GM18511 (cell line): ENCODE results near the gene TTC38.
"Not testable (repeated sequence)": the region's sequence is repeated elsewhere in the genome, so short reads cannot be mapped to it uniquely, and the experiment has no call there.

Experiments used
- ATAC-seq: cut with Tn5 transposase; IDR thresholded peaks from one replicate; pipeline ENCODE4 v1.9.1; 2021; ENCODE audit warnings: mild to moderate bottlenecking, moderate library complexity; ENCODE audit not compliant: unreplicated experiment

Gene TTC38

DNA sequence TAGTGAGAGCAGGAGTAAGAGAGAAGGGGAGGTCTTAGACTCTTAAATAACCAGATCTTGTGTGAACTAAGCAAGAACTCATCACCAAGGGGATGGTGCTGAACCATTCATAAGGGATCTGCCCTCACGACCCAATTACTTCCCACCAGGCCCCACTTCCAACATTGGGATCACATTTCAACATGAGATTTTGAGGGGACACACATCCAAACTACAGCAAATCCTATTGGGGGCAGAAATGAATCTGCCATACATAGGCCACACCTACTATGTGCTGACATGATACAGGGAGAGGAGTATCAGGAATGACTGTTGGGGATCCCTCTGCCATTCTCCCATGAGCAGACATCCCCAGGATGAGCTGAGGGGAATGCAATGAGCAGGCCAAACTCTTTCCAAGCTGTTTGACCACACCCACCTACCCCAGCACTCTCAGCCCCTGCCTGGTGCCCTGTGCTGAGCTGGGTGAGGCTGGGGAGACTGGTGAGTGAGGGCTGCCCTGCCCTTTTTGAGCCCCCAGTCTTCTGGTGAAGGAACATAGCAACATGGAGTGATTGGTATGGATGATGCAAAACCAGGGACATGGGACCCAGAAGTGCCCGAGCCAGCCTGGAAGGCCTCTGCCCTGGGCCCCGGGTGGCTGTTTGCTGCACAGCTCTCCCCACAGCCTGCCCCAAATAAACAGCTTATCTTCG lies 27.6 kb downstream of the TTC38 start:
- no peak for ATAC-seq

DNA sequence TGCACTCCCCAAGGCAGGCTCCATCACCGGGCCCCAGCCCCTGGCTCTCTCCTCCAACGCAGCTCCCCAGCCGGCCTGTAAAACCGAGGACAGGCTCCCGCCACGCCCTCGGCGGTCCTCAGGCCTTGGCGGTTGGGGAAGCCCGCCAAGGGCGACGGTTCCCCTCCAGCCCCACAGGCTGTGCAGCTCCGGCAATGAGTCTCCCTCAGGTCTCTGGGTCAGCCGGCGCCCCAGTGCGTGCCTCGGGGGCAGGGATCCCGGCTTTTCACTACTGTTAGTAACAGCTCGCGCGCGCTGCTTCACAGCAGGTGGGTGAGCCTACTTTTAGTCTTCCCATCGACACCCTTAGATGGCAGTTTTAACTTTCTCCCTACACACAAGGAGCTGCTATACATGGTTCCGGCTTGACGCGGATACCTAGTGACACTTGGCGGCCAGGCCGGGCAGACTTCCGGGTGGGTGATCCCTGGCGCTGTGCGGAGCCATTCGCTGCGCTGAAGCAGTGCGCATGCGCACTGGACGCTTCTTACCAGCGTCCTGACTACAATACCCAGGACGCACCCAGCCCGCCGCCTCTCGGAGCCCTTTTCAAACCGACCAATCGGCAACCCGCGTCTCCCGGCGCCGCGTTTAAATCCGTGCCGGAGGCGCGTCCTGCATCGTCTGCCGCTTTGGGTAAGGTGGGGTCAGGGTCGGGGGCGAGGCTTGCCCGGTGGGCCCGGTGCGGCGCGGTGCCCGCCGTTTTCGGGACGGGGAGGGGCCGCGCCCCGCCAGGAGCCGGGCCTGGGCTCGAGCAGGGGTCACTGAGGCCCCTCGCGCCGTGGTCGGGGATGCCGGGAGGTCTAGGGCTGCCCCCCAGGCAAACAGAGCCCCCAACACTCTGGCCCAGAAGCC lies 28.7 kb downstream of the TTC38 start, which contains the start of gene GTSE1:
Gene GTSE1, plus strand, starts transcription at position 614 of the 894 bp plus-strand sequence. CDS start 531 bp downstream, outside the sequence.
- peak; percentile 97 for ATAC-seq

- peak; percentile 11 for ATAC-seq
Measured at GRCh38 chr22:46297151-46297812, 29.5 kb downstream of the TTC38 start.

GRCh38 chr22:46299101-46299500 lies 31.3 kb downstream of the TTC38 start:
- ATAC-seq, result no peak

DNA sequence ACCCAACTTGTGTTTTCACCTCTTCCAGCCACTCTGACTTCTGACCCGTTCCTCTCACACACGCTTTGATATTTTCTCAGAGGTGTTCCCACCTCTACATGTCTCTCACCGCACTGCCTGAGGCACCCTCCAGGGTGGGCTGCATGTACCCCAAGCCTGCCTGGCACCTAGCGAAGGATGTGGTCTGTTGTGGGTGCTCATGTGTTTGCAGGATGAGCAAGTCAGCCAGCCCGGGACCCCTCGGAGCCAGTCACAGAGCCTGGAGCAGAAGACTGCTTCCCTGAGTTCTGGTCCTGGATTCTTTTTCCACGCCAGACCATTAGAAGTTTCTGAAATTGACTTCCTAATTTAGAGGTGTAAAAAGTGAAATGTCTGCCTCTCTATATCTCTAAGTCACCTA lies 32.7 kb downstream of the TTC38 start:
- no peak for ATAC-seq

DNA sequence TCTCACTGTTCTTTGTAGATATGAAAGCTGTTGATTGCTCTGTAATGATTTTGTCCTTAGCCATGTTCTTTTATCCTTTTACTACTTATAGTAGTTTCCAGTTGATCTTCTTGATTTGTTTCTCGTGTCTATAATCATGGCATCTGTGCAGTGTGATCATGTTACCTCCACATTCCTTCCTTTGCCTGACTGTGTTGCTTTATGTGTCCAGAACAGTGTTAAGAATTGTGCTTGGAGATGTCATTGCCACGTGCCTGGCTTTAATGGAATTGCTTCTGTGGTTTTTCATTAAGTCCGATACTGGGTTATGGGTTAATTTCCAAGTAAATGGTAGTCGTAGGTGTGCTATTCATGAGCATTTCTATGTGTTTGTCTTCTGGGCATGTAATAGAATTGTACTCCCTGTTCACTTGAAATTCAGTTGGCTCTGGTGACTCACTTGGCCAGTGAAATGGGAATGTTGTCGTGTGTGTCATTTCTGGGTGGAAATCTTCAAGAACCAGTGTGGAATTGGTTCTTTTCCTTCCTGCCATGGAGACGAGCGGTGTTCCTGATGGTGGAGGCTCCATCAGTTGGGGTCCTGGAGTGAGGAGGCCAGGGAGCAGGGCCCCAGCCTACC lies 35.6 kb downstream of the TTC38 start:
- no peak for ATAC-seq

DNA sequence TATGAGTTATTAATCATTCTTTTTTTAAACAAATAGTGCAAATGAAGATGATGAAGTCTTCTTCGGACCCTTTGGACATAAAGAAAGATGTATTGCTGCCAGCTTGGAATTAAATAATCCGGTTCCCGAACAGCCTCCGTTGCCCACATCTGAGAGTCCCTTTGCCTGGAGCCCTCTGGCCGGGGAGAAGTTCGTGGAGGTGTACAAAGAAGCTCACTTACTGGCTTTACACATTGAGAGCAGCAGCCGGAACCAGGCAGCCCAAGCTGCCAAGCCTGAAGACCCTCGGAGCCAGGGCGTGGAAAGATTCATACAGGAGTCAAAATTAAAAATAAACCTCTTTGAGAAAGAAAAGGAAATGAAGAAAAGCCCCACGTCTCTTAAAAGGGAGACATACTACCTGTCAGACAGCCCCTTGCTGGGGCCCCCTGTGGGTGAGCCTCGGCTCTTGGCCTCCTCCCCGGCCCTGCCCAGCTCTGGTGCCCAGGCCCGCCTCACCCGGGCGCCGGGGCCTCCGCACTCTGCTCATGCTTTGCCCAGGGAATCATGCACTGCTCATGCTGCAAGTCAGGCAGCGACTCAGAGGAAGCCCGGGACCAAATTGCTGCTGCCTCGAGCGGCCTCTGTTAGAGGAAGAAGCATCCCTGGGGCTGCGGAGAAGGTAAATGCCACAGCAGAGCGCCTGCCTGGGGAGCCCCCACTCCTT lies 40.6 kb downstream of the TTC38 start:
- ATAC-seq, result no peak

DNA sequence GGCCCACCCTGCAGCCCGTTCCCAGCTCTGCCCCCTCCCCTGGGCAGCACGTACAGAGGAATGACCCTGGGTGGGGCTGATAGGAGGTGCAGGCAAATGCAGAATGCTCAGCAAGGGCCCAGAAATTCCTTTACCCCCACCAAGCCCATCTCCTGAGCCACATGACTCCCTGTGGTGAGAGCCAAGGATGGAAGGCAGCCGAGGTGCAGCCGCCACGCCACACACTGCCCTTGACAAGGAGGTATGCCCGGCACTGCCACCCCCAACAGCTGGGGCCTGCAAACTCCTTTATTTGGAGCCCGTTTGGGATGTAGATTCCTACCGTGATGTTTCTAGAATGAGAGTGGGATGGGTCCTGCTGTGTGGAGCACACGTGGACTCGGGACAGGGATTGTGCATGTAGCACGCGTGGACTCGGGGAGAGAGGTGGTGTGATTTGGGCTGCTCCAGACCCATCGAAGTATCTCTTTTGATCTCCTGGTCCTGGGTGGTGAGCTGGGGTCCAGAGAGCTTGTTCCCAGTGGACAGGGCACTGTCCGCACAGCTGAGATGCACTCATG lies 41.8 kb downstream of the TTC38 start:
- no peak for ATAC-seq

DNA sequence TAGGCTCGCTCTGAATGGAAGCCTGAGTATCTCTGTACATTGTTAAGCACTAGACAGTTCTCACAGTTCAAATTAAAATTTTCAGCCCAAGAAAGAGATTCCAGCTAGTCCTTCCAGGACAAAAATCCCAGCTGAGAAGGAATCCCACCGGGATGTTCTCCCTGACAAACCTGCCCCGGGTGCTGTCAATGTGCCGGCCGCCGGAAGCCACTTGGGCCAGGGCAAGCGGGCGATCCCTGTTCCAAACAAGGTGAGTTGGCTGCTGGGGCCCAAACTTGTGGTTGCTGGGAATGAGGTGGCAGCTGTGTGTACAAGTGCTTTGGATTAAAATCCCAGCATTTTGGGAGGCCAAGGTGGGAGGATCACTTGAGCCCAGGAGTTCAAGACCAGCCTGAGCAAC lies 44.2 kb downstream of the TTC38 start:
- no peak for ATAC-seq

- ATAC-seq, result not testable (repeated sequence)
Measured at GRCh38 chr22:46312848-46313247, 45.0 kb downstream of the TTC38 start.

DNA sequence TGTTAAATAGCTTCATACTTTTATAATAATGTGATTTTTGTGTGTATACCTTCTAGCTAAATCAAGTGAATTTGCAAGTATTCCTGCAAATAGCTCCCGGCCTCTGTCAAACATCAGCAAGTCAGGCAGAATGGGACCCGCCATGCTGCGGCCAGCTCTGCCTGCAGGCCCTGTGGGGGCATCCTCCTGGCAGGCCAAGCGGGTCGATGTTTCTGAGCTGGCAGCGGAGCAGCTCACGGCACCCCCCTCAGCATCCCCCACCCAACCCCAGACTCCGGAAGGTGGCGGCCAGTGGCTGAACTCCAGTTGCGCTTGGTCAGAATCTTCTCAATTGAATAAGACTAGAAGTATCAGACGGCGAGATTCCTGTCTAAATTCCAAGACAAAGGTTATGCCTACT lies 48.2 kb downstream of the TTC38 start:
- no peak for ATAC-seq

- no peak for ATAC-seq
Measured at GRCh38 chr22:46317646-46318045, 49.8 kb downstream of the TTC38 start.

DNA sequence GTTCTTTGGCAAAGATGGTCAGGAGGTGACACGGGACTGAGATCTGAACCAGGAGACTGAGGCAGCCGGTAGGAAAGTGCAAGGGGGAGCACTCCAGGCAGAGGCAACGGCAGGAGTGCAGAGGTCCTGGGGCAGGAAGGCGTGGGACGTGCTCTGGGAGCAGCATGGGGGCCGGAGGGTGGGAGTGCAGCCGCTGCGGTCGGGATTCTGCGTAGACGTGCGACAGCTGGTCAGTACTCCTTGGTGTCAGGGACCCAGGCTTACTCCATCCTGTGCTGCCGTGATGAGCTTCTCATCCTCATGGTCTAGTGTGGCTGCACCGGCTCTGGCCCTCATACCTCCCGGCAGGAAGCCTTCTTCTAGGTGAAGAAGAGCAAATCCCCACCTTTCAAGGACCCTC lies 50.8 kb downstream of the TTC38 start:
- ATAC-seq, result no peak

DNA sequence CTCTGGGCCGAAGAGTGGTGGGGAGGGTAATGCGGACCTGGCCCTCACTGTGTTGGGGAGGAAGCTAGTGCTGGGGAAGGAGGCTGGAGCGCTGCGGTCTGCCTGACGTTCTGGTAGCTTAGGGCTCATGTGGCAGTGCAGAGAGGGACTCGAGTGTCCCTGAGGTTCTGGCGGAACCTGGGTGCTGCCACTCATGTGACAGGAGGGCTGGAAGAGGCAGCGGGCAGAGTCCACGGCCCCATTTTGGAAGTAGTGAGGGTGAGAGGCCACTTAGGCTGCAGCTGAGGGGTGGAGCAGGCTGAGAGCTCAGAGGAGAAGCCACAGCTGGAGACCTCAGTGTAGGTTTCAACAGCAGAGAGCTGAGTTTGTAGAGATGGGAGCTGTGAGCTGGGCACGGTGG lies 51.5 kb downstream of the TTC38 start:
- no peak for ATAC-seq

DNA sequence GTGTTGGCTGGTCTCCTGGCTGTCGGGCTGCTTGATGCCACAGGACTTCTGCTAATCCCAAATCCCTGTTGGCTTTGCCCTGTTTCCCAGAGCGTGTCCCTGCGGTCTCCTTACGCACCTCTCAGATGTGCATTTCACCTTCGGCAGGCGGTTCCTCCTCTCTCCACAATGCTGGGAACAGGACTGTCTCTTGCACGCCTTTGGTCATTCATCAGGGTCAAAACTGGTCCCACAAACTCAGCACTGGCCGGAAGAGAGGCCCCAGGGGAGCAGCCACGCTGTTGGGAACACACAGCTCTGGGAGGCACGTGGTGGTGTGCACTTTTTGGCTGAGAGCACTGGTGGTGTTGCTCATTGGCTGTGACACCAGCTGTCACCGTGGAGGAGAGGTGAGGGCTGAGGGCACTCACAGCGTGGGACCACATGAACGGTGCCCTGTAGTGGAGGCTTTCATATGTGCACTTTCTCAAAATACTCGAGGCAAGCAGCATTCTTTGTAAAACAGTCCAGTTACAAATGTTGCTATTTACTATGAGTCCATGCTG lies 52.4 kb downstream of the TTC38 start:
- no peak for ATAC-seq

- ATAC-seq, result no peak
Measured at GRCh38 chr22:46320716-46321386, 53.0 kb downstream of the TTC38 start.

DNA sequence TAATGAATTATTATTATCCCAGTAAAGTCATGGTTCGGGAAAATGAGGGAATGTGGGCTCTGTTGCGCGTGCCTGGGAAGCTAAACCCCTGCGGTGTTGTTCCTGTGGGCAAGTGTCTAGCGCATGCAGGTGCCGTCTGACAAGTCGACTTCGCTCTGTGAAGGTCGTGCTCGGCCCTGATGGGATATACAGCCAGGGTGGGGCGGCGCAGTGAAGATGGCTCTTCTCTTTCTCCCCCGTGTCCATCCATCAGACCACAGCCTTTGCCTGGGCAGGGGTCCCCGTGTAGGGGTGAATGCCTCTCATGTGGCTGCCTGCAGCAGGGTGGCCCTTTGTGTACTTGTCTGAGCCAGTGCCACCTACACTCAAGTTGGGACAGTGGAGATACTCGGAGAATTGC lies 54.9 kb downstream of the TTC38 start:
- ATAC-seq, result no peak

- no peak for ATAC-seq
Measured at GRCh38 chr22:46323162-46323561, 55.4 kb downstream of the TTC38 start.

- no peak for ATAC-seq
Measured at GRCh38 chr22:46326066-46326680, 58.4 kb downstream of the TTC38 start.
